ENCODE data around the gene CAMKMT.

Gene CAMKMT

DNA sequence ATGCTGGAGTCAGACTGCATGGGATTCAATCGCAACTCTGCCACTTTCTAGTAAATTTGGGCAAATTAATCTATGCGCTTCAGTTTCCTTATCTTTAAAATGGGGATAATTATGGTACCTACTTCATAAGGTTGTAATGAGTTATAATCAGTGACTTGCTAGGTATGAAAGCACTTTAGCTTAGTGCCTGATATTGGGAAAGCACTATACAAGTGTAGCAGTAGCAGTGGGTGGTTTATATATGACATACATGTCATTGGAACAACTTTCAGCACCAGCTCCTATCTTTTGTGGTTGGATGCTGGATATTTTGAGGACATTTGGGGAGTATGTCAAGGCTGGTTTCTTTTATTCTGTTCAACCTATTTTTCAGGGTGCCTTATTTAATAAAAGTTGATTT, 277.7 kb downstream of the CAMKMT start:
- Histone ChIP-seq H3K27ac (ENCODE audit: low read length) (no peak overlapping the region), H3K79me2 (ENCODE audit: low read length) (no peaks in the 10 kb centered on the region), H4K20me1 (ENCODE audit: insufficient read depth, low read length) (no peaks in the 10 kb centered on the region), H3K9me2 (replicated peaks; ENCODE audit: insufficient read depth, low read length) (no peaks in the 10 kb centered on the region), H3K9ac (ENCODE audit: low read length) (no peak overlapping the region), H3K4me2 (ENCODE audit: low read depth, low read length) (no peak overlapping the region), H3K36me3 (replicated peaks; ENCODE audit: insufficient read depth, low read length) (no peaks in the 10 kb centered on the region), H3F3A (ENCODE audit: insufficient read depth, low read length) (no peaks in the 10 kb centered on the region), H3K4me3 (ENCODE audit: low read length) (no peak overlapping the region), H3K27me3 (replicated peaks; ENCODE audit: insufficient read depth, low read length) (no peaks in the 10 kb centered on the region), H2AFZ (ENCODE audit: low read length) (no peak overlapping the region), H3K4me1 (ENCODE audit: low read length) (no peaks in the 10 kb centered on the region), H3K9me3 (replicated peaks; ENCODE audit: insufficient read depth, low read length) (no peaks in the 10 kb centered on the region)
- no peak for TF ChIP-seq EZH2 (optimal IDR thresholded peaks at IDR 0.05; ENCODE audit: low read depth, low read length)
- no peak for TF ChIP-seq EZH2phosphoT487 (IDR thresholded peaks at IDR 0.05; ENCODE audit: low read length)
- TF ChIP-seq, protein P1, sequence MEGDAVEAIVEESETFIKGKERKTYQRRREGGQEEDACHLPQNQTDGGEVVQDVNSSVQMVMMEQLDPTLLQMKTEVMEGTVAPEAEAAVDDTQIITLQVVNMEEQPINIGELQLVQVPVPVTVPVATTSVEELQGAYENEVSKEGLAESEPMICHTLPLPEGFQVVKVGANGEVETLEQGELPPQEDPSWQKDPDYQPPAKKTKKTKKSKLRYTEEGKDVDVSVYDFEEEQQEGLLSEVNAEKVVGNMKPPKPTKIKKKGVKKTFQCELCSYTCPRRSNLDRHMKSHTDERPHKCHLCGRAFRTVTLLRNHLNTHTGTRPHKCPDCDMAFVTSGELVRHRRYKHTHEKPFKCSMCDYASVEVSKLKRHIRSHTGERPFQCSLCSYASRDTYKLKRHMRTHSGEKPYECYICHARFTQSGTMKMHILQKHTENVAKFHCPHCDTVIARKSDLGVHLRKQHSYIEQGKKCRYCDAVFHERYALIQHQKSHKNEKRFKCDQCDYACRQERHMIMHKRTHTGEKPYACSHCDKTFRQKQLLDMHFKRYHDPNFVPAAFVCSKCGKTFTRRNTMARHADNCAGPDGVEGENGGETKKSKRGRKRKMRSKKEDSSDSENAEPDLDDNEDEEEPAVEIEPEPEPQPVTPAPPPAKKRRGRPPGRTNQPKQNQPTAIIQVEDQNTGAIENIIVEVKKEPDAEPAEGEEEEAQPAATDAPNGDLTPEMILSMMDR (IDR thresholded peaks at IDR 0.05; ENCODE audit: low read length), result no peak
- DNase-seq, result no peak

DNA sequence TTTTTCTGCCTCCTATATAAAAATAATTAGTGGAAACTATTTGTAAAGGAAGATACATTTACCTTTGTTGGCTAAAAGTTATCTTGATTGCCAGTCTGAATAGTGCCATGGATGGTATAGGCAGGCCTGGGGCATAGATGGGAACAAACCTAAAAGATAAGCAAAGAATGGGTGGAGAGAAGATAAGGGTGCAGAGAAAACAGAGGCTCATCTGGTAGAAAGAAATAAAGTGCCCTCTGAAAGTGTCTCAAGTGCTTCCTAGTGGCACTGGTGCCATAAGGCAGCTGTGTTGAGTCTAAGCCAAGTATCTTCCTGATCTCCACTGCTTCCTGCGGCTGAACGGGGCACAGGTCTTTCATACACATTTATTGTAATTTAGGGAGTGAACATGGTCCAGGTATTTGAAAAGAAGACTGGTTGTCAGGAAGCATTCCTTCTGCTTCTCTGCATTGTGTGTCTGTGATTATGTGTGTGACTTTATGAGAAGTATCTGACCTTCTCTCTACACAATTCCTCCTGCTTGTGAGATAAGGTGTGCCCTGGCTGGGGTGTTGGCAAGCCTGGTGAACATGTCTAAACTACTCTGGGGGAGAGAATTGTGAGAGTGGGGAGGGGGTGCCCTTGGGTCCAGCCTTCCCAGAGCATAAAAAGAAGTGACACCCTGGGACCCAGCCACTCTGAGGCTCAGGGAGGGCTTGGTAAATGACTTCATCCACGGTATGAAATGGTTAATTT, 280.5 kb downstream of the CAMKMT start:
- TF ChIP-seq EZH2phosphoT487 (IDR thresholded peaks at IDR 0.05; ENCODE audit: low read length) (no peak), EZH2 (optimal IDR thresholded peaks at IDR 0.05; ENCODE audit: low read depth, low read length) (no peak)
- TF ChIP-seq, protein P1 (IDR thresholded peaks at IDR 0.05; ENCODE audit: low read length), result no peak
- DNase-seq, result no peak
- no peaks in the 10 kb centered on the region for H3K27me3 ChIP-seq (replicated peaks; ENCODE audit: insufficient read depth, low read length)

DNA sequence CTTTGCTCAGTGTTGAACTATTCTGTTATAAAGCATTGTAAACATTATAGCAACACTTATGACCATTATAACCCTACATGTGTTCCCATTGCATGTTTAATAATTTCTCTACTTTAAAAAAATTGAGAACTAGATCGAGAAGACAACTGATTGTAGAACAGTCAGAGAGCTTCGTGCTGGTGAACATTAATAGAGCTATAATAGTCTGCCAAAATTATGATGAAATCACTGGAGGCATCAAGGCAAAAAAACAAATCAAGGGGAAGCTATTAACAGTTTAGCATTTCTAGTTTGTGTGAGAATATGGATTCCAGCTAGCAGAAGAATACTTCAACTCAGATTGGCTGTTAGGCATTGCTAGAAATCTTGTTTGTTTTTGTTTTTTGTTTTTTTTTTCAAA, 284.2 kb downstream of the CAMKMT start:
- no peak overlapping the region for H3K4me3 ChIP-seq (ENCODE audit: low read length)
- H3K79me2 ChIP-seq (ENCODE audit: low read length), result no peaks in the 10 kb centered on the region
- H3K27me3 ChIP-seq (replicated peaks; ENCODE audit: insufficient read depth, low read length), result no peaks in the 10 kb centered on the region
- H3K9me3 ChIP-seq (replicated peaks; ENCODE audit: insufficient read depth, low read length), result no peaks in the 10 kb centered on the region
- no peaks in the 10 kb centered on the region for H4K20me1 ChIP-seq (ENCODE audit: insufficient read depth, low read length)
- no peaks in the 10 kb centered on the region for H3K36me3 ChIP-seq (replicated peaks; ENCODE audit: insufficient read depth, low read length)
- H3F3A ChIP-seq (ENCODE audit: insufficient read depth, low read length), result peaks cover 5% of the 10 kb centered on the region; the same call in 1 of the 2 replicates
- H3K9me2 ChIP-seq (replicated peaks; ENCODE audit: insufficient read depth, low read length), result no peaks in the 10 kb centered on the region
- no peak for DNase-seq
- no peak for TF ChIP-seq EZH2phosphoT487 (IDR thresholded peaks at IDR 0.05; ENCODE audit: low read length)
- no peak overlapping the region for H2AFZ ChIP-seq (ENCODE audit: low read length)
- no peak overlapping the region for H3K9ac ChIP-seq (ENCODE audit: low read length)
- peaks cover 13% of the 10 kb centered on the region for H3K4me1 ChIP-seq (ENCODE audit: low read length)
- no peak overlapping the region for H3K4me2 ChIP-seq (ENCODE audit: low read depth, low read length)
- H3K27ac ChIP-seq (ENCODE audit: low read length), result no peak overlapping the region

More for the DNA sequence above, 280.5 kb downstream of the CAMKMT start:
- H2AFZ ChIP-seq (ENCODE audit: low read length), result no peak overlapping the region
- H3K9me2 ChIP-seq (replicated peaks; ENCODE audit: insufficient read depth, low read length), result no peaks in the 10 kb centered on the region
- no peak overlapping the region for H3K4me3 ChIP-seq (ENCODE audit: low read length)
- peaks cover 5% of the 10 kb centered on the region; the same call in 1 of the 2 replicates for H3F3A ChIP-seq (ENCODE audit: insufficient read depth, low read length)
- no peaks in the 10 kb centered on the region for H4K20me1 ChIP-seq (ENCODE audit: insufficient read depth, low read length)
- no peak overlapping the region for H3K9ac ChIP-seq (ENCODE audit: low read length)
- H3K4me1 ChIP-seq (ENCODE audit: low read length), result peaks cover 11% of the 10 kb centered on the region
- no peaks in the 10 kb centered on the region for H3K9me3 ChIP-seq (replicated peaks; ENCODE audit: insufficient read depth, low read length)
- H3K79me2 ChIP-seq (ENCODE audit: low read length), result no peaks in the 10 kb centered on the region
- no peaks in the 10 kb centered on the region for H3K36me3 ChIP-seq (replicated peaks; ENCODE audit: insufficient read depth, low read length)
- no peak overlapping the region for H3K27ac ChIP-seq (ENCODE audit: low read length)
- no peak overlapping the region for H3K4me2 ChIP-seq (ENCODE audit: low read depth, low read length)

DNA sequence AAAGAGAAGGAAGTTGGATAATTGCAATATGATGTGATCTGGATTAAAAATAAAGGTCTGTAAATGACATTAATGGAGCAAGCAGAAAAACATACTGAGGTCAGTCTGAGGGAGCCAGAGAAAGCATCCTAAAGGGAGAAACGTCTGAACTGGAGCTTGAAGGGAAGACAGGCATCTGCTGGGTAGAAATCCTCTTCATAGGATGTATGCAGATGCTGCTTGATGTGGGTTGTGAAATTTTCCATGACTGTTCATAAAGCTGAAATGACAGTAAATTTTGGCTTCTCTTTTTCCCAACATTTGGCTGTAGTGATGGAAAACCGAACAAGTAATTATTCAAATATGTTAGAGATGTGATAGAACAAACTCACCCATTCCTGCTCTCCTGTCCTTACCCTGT, 287.6 kb downstream of the CAMKMT start:
- Histone ChIP-seq H3K4me1 (ENCODE audit: low read length) (peaks cover 25% of the 10 kb centered on the region), H4K20me1 (ENCODE audit: insufficient read depth, low read length) (no peaks in the 10 kb centered on the region), H3K36me3 (replicated peaks; ENCODE audit: insufficient read depth, low read length) (no peaks in the 10 kb centered on the region), H3F3A (ENCODE audit: insufficient read depth, low read length) (peaks cover 5% of the 10 kb centered on the region; the same call in 1 of the 2 replicates), H3K27ac (ENCODE audit: low read length) (no peak overlapping the region), H3K27me3 (replicated peaks; ENCODE audit: insufficient read depth, low read length) (no peaks in the 10 kb centered on the region), H3K79me2 (ENCODE audit: low read length) (no peaks in the 10 kb centered on the region), H3K4me2 (ENCODE audit: low read depth, low read length) (no peak overlapping the region), H3K9me2 (replicated peaks; ENCODE audit: insufficient read depth, low read length) (no peaks in the 10 kb centered on the region), H2AFZ (ENCODE audit: low read length) (no peak overlapping the region), H3K9me3 (replicated peaks; ENCODE audit: insufficient read depth, low read length) (no peaks in the 10 kb centered on the region), H3K4me3 (ENCODE audit: low read length) (no peak overlapping the region), H3K9ac (ENCODE audit: low read length) (no peak overlapping the region)
- TF ChIP-seq, protein P1 (IDR thresholded peaks at IDR 0.05; ENCODE audit: low read length), result no peak
- TF ChIP-seq EZH2phosphoT487 (IDR thresholded peaks at IDR 0.05; ENCODE audit: low read length) (no peak), EZH2 (optimal IDR thresholded peaks at IDR 0.05; ENCODE audit: low read depth, low read length) (no peak)
- no peak for DNase-seq
